MM.1S (cell line): Measurements from ENCODE around the gene IL1R1.

Experiments used
- CTCF ChIP-seq: fragments of 300-600 bp; sonication (generic); IDR thresholded peaks from 2 replicates; pipeline ENCODE4 v1.5.1; 2016; ENCODE audit warnings: antibody characterized with exemption, low read length, mixed read lengths
- EZH2 ChIP-seq: fragments of 300-600 bp; sonication (generic); optimal IDR thresholded peaks from 2 replicates; pipeline ENCODE3; 2017; ENCODE audit warnings: low read depth, mild to moderate bottlenecking, antibody characterized with exemption, low read length, mixed read lengths

DNA sequence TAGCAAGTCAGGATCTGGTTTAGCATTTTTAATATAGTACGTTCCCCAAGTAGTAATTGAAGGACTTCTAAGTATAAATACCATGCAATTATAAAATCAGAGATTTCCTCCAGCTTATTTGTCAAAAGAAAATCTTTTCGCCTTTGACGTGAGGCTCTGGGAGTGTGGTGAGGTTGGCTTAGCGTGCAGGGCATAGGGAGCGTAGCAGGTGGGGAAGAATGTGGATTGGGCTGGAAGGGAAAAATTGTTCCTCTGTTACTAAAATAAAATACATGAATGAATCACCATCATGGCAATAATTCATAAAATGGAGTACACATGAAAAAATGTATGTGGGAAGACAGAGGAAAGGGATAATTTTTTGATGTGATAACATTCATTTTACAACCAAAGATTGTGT, 38.8 kb downstream of the IL1R1 start:
- TF ChIP-seq CTCF (no peak), EZH2 (no peak)
